ENCODE results near the gene KLHL17. TPM values are rescaled to one million over a fixed set of nuclear protein-coding genes. Genes with fewer than 3 reads are reported as not detected.

Gene KLHL17
- total and polyA plus RNA-seq, 9 of the 15 experiments (the other 6 are each of a cell fraction or from before 2014, with no cell fraction given): 0.14 to 84.8 (median 13.0) TPM

DNA sequence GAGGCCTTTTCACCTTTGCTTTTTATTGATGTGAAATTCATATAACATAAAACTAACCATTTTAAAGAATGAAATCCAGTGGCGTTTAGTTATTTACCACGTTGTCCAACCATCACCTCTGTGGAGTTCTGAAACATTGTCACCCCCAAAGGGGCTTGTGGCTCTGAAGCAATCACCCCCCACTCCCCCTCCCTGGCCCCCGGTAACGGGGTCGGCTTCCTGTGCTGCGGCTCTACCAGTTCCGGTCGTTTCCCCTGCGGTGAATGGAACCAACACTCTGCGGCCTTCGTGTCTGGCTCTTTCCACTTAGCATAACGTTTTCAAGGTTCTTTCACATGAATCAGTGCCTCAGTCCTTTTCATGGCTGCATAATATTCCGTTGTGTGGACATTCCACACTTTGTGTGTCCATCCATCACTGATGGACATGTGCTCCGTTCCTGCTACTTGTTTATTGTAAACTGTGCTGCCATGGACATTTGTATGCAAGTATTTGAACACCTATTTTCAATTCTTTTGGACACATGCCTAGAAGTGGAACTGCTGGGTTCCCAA, 51.1 kb downstream of the KLHL17 start (continued):
- TF ChIP-seq, protein P1, sequence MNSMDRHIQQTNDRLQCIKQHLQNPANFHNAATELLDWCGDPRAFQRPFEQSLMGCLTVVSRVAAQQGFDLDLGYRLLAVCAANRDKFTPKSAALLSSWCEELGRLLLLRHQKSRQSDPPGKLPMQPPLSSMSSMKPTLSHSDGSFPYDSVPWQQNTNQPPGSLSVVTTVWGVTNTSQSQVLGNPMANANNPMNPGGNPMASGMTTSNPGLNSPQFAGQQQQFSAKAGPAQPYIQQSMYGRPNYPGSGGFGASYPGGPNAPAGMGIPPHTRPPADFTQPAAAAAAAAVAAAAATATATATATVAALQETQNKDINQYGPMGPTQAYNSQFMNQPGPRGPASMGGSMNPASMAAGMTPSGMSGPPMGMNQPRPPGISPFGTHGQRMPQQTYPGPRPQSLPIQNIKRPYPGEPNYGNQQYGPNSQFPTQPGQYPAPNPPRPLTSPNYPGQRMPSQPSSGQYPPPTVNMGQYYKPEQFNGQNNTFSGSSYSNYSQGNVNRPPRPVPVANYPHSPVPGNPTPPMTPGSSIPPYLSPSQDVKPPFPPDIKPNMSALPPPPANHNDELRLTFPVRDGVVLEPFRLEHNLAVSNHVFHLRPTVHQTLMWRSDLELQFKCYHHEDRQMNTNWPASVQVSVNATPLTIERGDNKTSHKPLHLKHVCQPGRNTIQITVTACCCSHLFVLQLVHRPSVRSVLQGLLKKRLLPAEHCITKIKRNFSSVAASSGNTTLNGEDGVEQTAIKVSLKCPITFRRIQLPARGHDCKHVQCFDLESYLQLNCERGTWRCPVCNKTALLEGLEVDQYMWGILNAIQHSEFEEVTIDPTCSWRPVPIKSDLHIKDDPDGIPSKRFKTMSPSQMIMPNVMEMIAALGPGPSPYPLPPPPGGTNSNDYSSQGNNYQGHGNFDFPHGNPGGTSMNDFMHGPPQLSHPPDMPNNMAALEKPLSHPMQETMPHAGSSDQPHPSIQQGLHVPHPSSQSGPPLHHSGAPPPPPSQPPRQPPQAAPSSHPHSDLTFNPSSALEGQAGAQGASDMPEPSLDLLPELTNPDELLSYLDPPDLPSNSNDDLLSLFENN (IDR thresholded peaks at IDR 0.05; ENCODE audit: low read depth in 2 of 2, low read length in 2 of 2): no peak
- TF ChIP-seq KDM1A (IDR thresholded peaks at IDR 0.05) (peak; percentile 79), CBX3 (IDR thresholded peaks at IDR 0.05; ENCODE audit: borderline replicate concordance in 1 of 2, low read length in 2 of 2) (peak in 1 of 2 experiments; percentile 29; a peak in 1 of 3 replicates), BCOR (IDR thresholded peaks at IDR 0.05) (peak; percentile 84), TAF1 (IDR thresholded peaks at IDR 0.05; ENCODE audit: control insufficient read depth, extremely low read depth, insufficient read depth, low read length, severe bottlenecking) (no peak), ZNF146 (CRISPR knock-in tag; IDR thresholded peaks at IDR 0.05; ENCODE audit: unreplicated experiment) (peak; percentile 100), FOXK2 (conservative IDR thresholded peaks at IDR 0.05 in 1 of 2, IDR thresholded peaks at IDR 0.05 in 1 of 2; ENCODE audit: low read depth in 2 of 2) (no peak), PCBP2 (IDR thresholded peaks at IDR 0.05; ENCODE audit: low read depth, low read length, poor library complexity, severe bottlenecking) (no peak), RCOR1 (IDR thresholded peaks at IDR 0.05; ENCODE audit: borderline replicate concordance in 1 of 2, low read depth in 2 of 2, low read length in 2 of 2) (0 out of 4 replicates have a peak, but pooled peaks of 1 of the 2 experiments have one; percentile 28), NFATC3 (IDR thresholded peaks at IDR 0.05) (no peak), SIN3A (IDR thresholded peaks at IDR 0.05; ENCODE audit: borderline replicate concordance in 2 of 2, control insufficient read depth in 1 of 2, low read depth in 2 of 2, low read length in 2 of 2) (no peak), TBP (optimal IDR thresholded peaks at IDR 0.05; ENCODE audit: low read depth, low read length) (no peak)
- TF ChIP-seq, protein P2, sequence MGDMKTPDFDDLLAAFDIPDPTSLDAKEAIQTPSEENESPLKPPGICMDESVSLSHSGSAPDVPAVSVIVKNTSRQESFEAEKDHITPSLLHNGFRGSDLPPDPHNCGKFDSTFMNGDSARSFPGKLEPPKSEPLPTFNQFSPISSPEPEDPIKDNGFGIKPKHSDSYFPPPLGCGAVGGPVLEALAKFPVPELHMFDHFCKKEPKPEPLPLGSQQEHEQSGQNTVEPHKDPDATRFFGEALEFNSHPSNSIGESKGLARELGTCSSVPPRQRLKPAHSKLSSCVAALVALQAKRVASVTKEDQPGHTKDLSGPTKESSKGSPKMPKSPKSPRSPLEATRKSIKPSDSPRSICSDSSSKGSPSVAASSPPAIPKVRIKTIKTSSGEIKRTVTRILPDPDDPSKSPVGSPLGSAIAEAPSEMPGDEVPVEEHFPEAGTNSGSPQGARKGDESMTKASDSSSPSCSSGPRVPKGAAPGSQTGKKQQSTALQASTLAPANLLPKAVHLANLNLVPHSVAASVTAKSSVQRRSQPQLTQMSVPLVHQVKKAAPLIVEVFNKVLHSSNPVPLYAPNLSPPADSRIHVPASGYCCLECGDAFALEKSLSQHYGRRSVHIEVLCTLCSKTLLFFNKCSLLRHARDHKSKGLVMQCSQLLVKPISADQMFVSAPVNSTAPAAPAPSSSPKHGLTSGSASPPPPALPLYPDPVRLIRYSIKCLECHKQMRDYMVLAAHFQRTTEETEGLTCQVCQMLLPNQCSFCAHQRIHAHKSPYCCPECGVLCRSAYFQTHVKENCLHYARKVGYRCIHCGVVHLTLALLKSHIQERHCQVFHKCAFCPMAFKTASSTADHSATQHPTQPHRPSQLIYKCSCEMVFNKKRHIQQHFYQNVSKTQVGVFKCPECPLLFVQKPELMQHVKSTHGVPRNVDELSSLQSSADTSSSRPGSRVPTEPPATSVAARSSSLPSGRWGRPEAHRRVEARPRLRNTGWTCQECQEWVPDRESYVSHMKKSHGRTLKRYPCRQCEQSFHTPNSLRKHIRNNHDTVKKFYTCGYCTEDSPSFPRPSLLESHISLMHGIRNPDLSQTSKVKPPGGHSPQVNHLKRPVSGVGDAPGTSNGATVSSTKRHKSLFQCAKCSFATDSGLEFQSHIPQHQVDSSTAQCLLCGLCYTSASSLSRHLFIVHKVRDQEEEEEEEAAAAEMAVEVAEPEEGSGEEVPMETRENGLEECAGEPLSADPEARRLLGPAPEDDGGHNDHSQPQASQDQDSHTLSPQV (IDR thresholded peaks at IDR 0.05): no peak
- TF ChIP-seq, protein P3, sequence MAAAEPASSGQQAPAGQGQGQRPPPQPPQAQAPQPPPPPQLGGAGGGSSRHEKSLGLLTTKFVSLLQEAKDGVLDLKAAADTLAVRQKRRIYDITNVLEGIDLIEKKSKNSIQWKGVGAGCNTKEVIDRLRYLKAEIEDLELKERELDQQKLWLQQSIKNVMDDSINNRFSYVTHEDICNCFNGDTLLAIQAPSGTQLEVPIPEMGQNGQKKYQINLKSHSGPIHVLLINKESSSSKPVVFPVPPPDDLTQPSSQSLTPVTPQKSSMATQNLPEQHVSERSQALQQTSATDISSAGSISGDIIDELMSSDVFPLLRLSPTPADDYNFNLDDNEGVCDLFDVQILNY (CRISPR knock-in tag; IDR thresholded peaks at IDR 0.05): no peak
